ENCODE data around the gene GARIN1A. TPM values are rescaled to one million over a fixed set of nuclear protein-coding genes. Genes with fewer than 3 reads are reported as not detected.
"Not testable (repeated sequence)": the region's sequence is repeated elsewhere in the genome, so short reads cannot be mapped to it uniquely, and the experiment has no call there.

GARIN1A gene
- total RNA-seq, 6 experiments from 2014 or later, result 0.06 to 1.3 (median 0.48) TPM

DNA sequence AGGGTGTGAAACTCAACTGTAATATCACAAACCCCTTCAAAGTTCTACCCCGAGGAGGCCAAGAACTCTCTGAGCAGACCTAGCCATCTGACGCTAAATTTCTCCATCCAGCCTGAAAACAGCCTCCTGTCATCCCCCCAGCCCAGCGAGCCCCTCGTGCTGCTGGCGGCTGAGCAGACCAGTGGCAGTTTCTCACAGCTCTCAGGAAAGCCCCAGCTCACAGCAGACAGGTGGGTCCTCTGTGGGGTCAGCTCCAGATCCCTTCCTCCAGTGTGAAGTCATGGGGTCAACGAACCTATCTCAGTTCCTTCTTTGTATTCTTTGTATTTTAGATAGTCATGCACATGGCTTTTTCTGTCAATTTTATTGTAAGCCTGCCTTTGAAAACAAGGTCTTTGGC, 7.8 kb downstream of the GARIN1A start:
- Histone ChIP-seq H3K27me3 (no peaks in the 10 kb centered on the region), H3K4me3 (no peak overlapping the region), H3K36me3 (no peaks in the 10 kb centered on the region), H3K4me1 (no peaks in the 10 kb centered on the region), H3K27ac (no peak overlapping the region), H3K9me3 (no peaks in the 10 kb centered on the region)
- intact Hi-C loops (cut with DNase I), result no loop called here
- no peak for DNase-seq
- no peak for TF ChIP-seq CTCF (IDR thresholded peaks at IDR 0.05)
- TF ChIP-seq POLR2A (IDR thresholded peaks at IDR 0.05), result no peak
- 93% methylated on average over 5 of the region's 6 CpGs for WGBS (ENCODE audit: insufficient coverage, low coverage, low lambda C conversion rate, missing lambda C conversion rate)
- no peak for ATAC-seq

GRCh38 chr7:128681794-128682537, 9.9 kb downstream of the GARIN1A start:
- intact Hi-C loops (cut with DNase I), result no loop called here
- ATAC-seq, result no peak

DNA sequence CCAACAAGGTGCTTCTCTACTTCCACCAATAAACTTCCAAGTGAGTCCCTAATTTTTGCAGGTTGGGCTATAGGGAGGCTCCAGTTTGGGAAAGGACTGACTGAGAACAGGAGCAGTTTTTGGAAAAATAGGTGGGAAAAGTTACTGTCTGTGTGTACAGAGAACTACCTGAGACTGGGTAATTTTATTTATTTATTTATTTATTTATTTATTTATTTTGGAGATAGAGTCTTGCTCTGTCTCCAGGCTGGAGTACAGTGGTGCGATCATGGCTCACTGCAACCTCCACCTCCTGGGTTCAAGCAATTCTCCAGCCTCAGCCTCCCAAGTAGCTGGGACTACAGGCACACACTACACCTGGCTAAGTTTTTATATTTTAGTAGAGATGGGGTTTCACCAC, 11.2 kb downstream of the GARIN1A start:
- intact Hi-C loops (cut with DNase I); H3K36me3 ChIP-seq; H3K27ac ChIP-seq; H3K9me3 ChIP-seq; H3K4me3 ChIP-seq; H3K4me1 ChIP-seq; ATAC-seq; DNase-seq; H3K27me3 ChIP-seq: not testable (repeated sequence)
- 100% methylated on average over 1 of the region's 1 CpG for WGBS (ENCODE audit: insufficient coverage, low coverage, low lambda C conversion rate, missing lambda C conversion rate)

More at GRCh38 chr7:128681794-128682537, 9.9 kb downstream of the GARIN1A start:
- Histone ChIP-seq H3K27me3 (no peaks in the 10 kb centered on the region), H3K4me3 (no peak overlapping the region), H3K36me3 (no peaks in the 10 kb centered on the region), H3K4me1 (no peaks in the 10 kb centered on the region), H3K9me3 (no peaks in the 10 kb centered on the region), H3K27ac (no peak overlapping the region)
- DNase-seq, result no peak
- no peak for TF ChIP-seq POLR2A (IDR thresholded peaks at IDR 0.05)
- WGBS (ENCODE audit: insufficient coverage, low coverage, low lambda C conversion rate, missing lambda C conversion rate), result 70% methylated on average over 3 of the region's 3 CpGs

- H3K27me3 ChIP-seq; DNase-seq; H3K4me1 ChIP-seq; intact Hi-C loops (cut with DNase I); H3K36me3 ChIP-seq; ATAC-seq; H3K4me3 ChIP-seq; H3K9me3 ChIP-seq; H3K27ac ChIP-seq: not testable (repeated sequence)
- WGBS (ENCODE audit: insufficient coverage, low coverage, low lambda C conversion rate, missing lambda C conversion rate), result 83% methylated on average over 3 of the region's 4 CpGs
Observed at GRCh38 chr7:128683738-128684137, 11.6 kb downstream of the GARIN1A start.

DNA sequence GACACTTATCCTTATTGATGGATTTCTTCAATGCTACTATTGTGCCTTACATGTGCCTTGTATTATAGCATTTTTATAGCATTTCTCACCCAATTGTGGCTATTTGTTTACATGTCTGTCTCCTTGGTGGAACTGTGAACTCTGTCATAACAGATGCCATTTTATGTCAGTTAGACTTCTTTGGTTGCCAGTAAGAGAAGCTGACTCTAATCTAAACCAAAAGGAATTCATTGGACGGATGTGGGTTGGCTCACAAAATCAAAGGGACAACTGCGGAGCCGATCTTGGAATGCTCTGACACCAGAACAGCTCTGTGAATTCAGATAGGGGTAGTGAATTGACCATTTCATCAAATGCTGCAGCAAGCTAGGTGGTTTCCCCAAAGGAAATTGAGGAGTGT, 15.0 kb downstream of the GARIN1A start:
- no peaks in the 10 kb centered on the region for H3K36me3 ChIP-seq
- WGBS (ENCODE audit: insufficient coverage, low coverage, low lambda C conversion rate, missing lambda C conversion rate), result 84% methylated on average over 3 of the region's 3 CpGs
- H3K9me3 ChIP-seq, result no peaks in the 10 kb centered on the region
- TF ChIP-seq POLR2A (IDR thresholded peaks at IDR 0.05) (no peak), CTCF (IDR thresholded peaks at IDR 0.05) (no peak)
- DNase-seq, result no peak
- intact Hi-C loops (cut with DNase I), result no loop called here
- no peaks in the 10 kb centered on the region for H3K27me3 ChIP-seq
- no peak overlapping the region for H3K27ac ChIP-seq
- ATAC-seq, result no peak
- H3K4me3 ChIP-seq, result no peak overlapping the region
- H3K4me1 ChIP-seq, result no peaks in the 10 kb centered on the region

DNA sequence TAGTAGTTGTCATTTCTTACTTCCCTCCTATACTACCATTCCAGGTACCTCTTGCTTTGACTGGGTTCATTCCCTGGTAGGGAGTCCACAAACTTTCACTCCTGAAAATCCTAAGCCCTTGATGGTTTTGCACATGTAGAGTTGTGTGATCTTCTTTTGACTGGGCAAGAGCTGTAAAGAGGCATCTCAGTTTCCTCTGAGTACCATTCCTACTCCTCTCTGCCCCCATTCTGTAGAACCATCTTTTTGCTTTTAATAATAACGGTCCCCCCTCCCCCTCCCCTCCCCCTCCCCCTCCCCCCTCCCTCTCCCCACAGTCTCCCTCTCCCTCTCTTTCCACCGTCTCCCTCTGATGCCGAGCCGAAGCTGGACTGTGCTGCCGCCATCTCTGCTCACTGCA, 16.4 kb downstream of the GARIN1A start:
- DNase-seq (no peak), ATAC-seq (no peak)
- intact Hi-C loops (cut with DNase I), result no loop called here
- TF ChIP-seq CTCF (IDR thresholded peaks at IDR 0.05) (no peak), POLR2A (IDR thresholded peaks at IDR 0.05) (no peak)
- no peaks in the 10 kb centered on the region for H3K9me3 ChIP-seq
- no peaks in the 10 kb centered on the region for H3K27me3 ChIP-seq
- H3K36me3 ChIP-seq, result no peaks in the 10 kb centered on the region
- 80% methylated on average over 2 of the region's 5 CpGs for WGBS (ENCODE audit: insufficient coverage, low coverage, low lambda C conversion rate, missing lambda C conversion rate)
- no peak overlapping the region for H3K4me3 ChIP-seq
- H3K4me1 ChIP-seq, result no peaks in the 10 kb centered on the region
- H3K27ac ChIP-seq, result no peak overlapping the region

DNA sequence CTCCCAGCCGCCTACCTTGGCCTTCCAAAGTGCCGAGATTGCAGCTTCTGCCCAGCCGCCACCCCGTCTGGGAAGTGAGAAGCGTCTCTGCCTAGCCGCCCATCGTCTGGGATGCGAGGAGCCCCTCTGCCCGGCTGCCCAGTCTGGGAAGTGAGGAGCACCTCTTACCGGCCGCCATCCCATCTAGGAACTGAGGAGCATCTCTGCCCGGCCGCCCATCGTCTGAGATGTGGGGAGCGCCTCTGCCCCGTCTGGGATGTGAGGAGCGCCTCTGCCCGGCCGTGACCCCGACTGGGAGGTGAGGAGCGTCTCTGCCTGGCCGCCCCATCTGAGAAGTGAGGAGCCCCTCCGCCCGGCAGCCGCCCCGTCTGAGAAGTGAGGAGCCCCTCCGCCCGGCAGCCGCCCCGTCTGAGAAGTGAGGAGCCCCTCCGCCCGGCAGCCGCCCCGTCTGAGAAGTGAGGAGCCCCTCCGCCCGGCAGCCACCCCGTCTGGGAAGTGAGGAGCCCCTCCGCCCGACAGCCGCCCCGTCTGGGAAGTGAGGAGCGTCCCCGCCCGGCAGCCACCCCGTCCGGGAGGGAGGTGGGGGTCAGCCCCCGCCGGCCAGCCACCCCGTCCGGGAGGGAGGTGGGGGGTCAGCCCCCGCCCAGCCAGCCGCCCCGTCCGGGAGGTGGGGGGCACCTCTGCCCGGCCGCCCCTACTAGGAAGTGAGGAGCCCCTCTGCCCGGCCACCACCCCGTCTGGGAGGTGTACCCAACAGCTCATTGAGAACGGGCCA, 17.3 kb downstream of the GARIN1A start:
- H3K27ac ChIP-seq; ATAC-seq; H3K9me3 ChIP-seq; intact Hi-C loops (cut with DNase I); H3K4me1 ChIP-seq; H3K4me3 ChIP-seq; H3K36me3 ChIP-seq; DNase-seq; H3K27me3 ChIP-seq: not testable (repeated sequence)
- WGBS (ENCODE audit: insufficient coverage, low coverage, low lambda C conversion rate, missing lambda C conversion rate), result 94% methylated on average over 3 of the region's 59 CpGs
